ENCODE measurements around the gene ALDH3B2.

The ALDH3B2 gene

DNA sequence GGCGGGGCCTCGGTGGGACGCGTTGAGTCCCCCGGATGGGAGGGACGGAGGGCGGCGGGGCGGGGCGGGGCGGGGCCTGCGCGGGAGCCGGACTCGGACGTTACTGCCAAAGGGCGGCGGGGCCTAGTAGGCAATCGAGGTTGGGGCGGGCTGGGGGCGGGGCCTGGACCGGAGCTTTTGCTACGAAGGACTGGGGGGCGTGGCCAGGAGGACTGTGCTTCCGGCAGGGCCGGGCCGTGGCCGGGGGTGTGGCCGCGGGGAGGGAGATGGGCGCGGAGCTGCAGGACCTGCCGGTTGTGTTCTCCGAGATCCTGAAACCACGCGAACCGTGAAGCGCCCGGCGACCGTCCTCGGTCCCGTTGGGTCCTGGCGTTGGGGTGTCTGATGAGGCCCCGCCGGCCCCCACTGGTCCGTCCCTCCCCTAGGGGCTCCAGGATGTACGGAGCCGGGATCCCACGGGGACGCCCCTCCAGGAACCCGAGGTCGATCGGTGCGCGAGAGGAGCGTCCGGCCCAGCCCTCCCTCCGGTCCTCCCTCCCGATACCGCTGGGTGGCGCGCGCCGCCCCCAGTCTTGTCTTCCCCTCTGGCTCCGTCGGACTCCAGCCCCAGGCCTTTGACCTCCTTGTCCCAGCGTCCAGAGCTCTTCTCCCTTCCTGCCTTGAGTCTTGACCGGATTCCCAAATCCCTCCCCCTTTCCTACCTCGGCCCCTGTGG is 44.0 kb downstream of the ALDH3B2 start:
- POLR2A ChIA-PET (ENCODE audit: low non-redundant PET): interaction anchor here (0.5 to 1.5 kb wide), 4 partner anchors 23 to 138 kb away, joined by 3 to 5 read pairs (median 4); no protein-coding TSS in a partner anchor

GRCh38 chr11:67629386-67630227 is 44.8 kb downstream of the ALDH3B2 start, which contains the start of gene NUDT8:
TSS of gene NUDT8 (minus strand) at chr11:67629937. CDS start at chr11:67629911, 26 bp downstream.
- ChIA-PET CTCF (interaction anchor here (0.6 to 3.3 kb wide), 21 partner anchors 12 to 609 kb away, joined by 3 to 15 read pairs (median 3); partner anchors contain the start of gene ALDH3B2), POLR2A (ENCODE audit: low non-redundant PET) (interaction anchor here (0.5 to 1.5 kb wide), 4 partner anchors 22 to 381 kb away, joined by 3 to 5 read pairs (median 4); no protein-coding TSS in a partner anchor)
- DNase-seq (ENCODE audit: low spot score): peak; percentile 82
- H3K27ac ChIP-seq: peak within 1 kb of the TSS; percentile 88
- TF ChIP-seq, protein P1, sequence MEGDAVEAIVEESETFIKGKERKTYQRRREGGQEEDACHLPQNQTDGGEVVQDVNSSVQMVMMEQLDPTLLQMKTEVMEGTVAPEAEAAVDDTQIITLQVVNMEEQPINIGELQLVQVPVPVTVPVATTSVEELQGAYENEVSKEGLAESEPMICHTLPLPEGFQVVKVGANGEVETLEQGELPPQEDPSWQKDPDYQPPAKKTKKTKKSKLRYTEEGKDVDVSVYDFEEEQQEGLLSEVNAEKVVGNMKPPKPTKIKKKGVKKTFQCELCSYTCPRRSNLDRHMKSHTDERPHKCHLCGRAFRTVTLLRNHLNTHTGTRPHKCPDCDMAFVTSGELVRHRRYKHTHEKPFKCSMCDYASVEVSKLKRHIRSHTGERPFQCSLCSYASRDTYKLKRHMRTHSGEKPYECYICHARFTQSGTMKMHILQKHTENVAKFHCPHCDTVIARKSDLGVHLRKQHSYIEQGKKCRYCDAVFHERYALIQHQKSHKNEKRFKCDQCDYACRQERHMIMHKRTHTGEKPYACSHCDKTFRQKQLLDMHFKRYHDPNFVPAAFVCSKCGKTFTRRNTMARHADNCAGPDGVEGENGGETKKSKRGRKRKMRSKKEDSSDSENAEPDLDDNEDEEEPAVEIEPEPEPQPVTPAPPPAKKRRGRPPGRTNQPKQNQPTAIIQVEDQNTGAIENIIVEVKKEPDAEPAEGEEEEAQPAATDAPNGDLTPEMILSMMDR (conservative IDR thresholded peaks at IDR 0.05; ENCODE audit: low read depth): peak; percentile 81

More for the DNA sequence above, 44.0 kb downstream of the ALDH3B2 start:
- TF ChIP-seq, protein P1 (conservative IDR thresholded peaks at IDR 0.05; ENCODE audit: low read depth): peak; percentile 80
- CTCF ChIA-PET: interaction anchor here (0.5 to 3.3 kb wide), 14 partner anchors 13 to 673 kb away, joined by 3 to 15 read pairs (median 4); partner anchors contain the start of gene ALDH3B2
- peak; percentile 96 for DNase-seq (ENCODE audit: low spot score)
- peak overlapping the region; percentile 88 for H3K27ac ChIP-seq

- no peak for DNase-seq (ENCODE audit: low spot score)
- ChIA-PET CTCF (interaction anchor here (0.6 to 3.3 kb wide), 16 partner anchors 11 to 608 kb away, joined by 3 to 15 read pairs (median 5); partner anchors contain the start of gene ALDH3B2), POLR2A (ENCODE audit: low non-redundant PET) (interaction anchor here (0.8 to 1.5 kb wide), 2 partner anchors 44 to 382 kb away, joined by 3 to 5 read pairs; no protein-coding TSS in a partner anchor)
- peak overlapping the region; percentile 88 for H3K27ac ChIP-seq
- TF ChIP-seq, protein P1 (conservative IDR thresholded peaks at IDR 0.05; ENCODE audit: low read depth): no peak
These were observed 45.6 kb downstream of the ALDH3B2 start for GRCh38 chr11:67628710-67629385.

DNA sequence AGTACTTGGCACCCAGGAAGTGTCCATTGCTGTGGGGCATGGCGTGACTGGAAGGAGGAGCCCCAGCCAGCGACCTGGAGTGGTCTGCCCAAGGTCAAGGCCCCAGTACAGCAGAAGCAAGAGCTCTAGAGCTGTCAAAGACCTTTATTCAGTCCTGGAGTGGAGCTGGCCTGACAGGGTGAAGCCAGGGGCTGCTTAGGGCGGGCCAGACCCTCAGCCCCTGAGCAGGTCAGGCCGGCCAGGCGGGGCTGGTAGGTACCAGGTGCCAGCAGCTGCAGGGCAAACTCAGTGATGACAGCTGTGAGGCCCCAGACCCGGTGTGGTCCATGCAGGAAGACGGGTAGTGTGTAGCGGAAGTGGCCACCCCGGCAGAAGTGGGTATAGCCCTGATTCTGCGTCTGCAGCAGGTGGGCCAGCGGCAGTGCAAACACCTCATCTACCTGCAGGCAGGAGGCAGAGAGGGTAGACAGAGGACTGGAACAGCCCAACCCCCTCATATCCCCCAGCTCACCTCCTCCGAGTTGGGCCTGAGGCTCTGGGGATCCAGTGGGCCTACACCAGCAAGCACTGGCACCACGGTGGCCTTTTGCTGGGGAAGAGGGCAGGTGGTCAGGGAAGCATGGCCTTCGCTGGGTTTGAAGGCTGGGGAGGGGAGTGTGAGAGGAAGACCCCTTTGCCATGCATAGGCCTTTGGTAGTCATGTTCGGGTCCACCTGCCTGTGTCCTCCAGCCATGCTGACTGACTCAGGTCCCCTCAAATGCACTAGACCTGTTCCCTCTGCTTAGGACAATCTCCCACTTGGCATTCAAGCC is 46.4 kb downstream of the ALDH3B2 start:
- ChIA-PET CTCF (interaction anchor here (0.8 to 3.3 kb wide), 5 partner anchors 14 to 56 kb away, joined by 3 to 15 read pairs (median 6); no protein-coding TSS in a partner anchor), POLR2A (ENCODE audit: low non-redundant PET) (no interaction called here)
- peak overlapping the region; percentile 88 for H3K27ac ChIP-seq
- no peak for DNase-seq (ENCODE audit: low spot score)
- TF ChIP-seq, protein P1 (conservative IDR thresholded peaks at IDR 0.05; ENCODE audit: low read depth): no peak

- POLR2A ChIA-PET (ENCODE audit: low non-redundant PET): no interaction called here
- DNase-seq (ENCODE audit: low spot score): no peak
- TF ChIP-seq, protein P1 (conservative IDR thresholded peaks at IDR 0.05; ENCODE audit: low read depth): no peak
- H3K27ac ChIP-seq: peak overlapping the region; percentile 88
- CTCF ChIA-PET: interaction anchor here (0.8 to 3.3 kb wide), 2 partner anchors 13 to 87 kb away, joined by 3 to 15 read pairs; no protein-coding TSS in a partner anchor
These were observed 47.0 kb downstream of the ALDH3B2 start for GRCh38 chr11:67627441-67627811.

Measured in RWPE1 (cell line).